ENCODE data around the gene MIB2. TPM values are rescaled to one million over a fixed set of nuclear protein-coding genes. Genes with fewer than 3 reads are reported as not detected.

The MIB2 gene
- total and polyA plus RNA-seq, 2 donors (not counting 1 experiment from before 2014, with no cell fraction given) = 94.0 to 95.9 TPM

- POLR2A ChIA-PET = interaction anchor here (1.0 kb wide), 1 partner anchor 24 kb away, joined by 6 read pairs; no protein-coding TSS in a partner anchor
- Mint-ChIP-seq H3K4me1 (peaks cover 26% of the 10 kb centered on the region), H3K9me3 (ENCODE audit: insufficient read depth) (no peaks in the 10 kb centered on the region), H3K27me3 (no peaks in the 10 kb centered on the region), H3K27ac (no peak overlapping the region), H3K4me3 (no peak overlapping the region)
- Histone ChIP-seq H3K79me2 (ENCODE audit: control insufficient read depth, insufficient read depth, low read length) (no peaks in the 10 kb centered on the region), H2AFZ (ENCODE audit: insufficient read depth, low read depth, low read length, poor library complexity, severe bottlenecking) (no peak overlapping the region), H3K36me3 (replicated peaks in 1 of 2; ENCODE audit: control extremely low read depth in 1 of 2, control insufficient read depth in 1 of 2, extremely low read depth in 1 of 2, insufficient read depth in 2 of 2, low read length in 1 of 2) (no peaks in the 10 kb centered on the region), H3K4me2 (replicated peaks; ENCODE audit: low read depth, low read length, poor library complexity, severe bottlenecking) (no peak overlapping the region), H3K4me3 (ENCODE audit: control extremely low read depth in 1 of 5, extremely low read depth in 1 of 5, insufficient read depth in 1 of 5, low read depth in 2 of 5, low read length in 4 of 5) (no peak overlapping the region), H3K27me3 (replicated peaks in 1 of 4; ENCODE audit: control extremely low read depth in 1 of 4, control insufficient read depth in 3 of 4, insufficient read depth in 4 of 4, low read length in 3 of 4) (peaks cover 0 to 2% (median 0%) of the 10 kb centered on the region in 4 experiments), H3K4me1 (ENCODE audit: control insufficient read depth in 2 of 2, insufficient read depth in 2 of 2, low read length in 2 of 2) (peaks cover 19 to 26% of the 10 kb centered on the region in 2 donors), H4K20me1 (ENCODE audit: control insufficient read depth, insufficient read depth, low read length, poor library complexity, severe bottlenecking) (no peaks in the 10 kb centered on the region), H3K9me3 (ENCODE audit: control extremely low read depth in 1 of 3, control insufficient read depth in 2 of 3, insufficient read depth in 1 of 3, low read length in 2 of 3) (no peaks in the 10 kb centered on the region), H3K9ac (ENCODE audit: low read length) (no peak overlapping the region), H3K27ac (ENCODE audit: low read length in 2 of 2) (no peak overlapping the region)
- TF ChIP-seq EZH2 (IDR thresholded peaks at IDR 0.05; ENCODE audit: borderline replicate concordance, insufficient read depth, low read depth, low read length, poor library complexity, severe bottlenecking) = no peak
- CTCF ChIA-PET = interaction anchor here (0.8 kb wide), 1 partner anchor 9 kb away, joined by 3 read pairs; the partner anchor contains the start of gene MIB2
- intact Hi-C loops (cut with micrococcal nuclease) = no loop called here
- ATAC-seq (ENCODE audit: low read depth) (no peak), DNase-seq (no peak)
- WGBS (ENCODE audit: insufficient coverage) = 98% methylated on average over 13 of the region's 13 CpGs
Observed at GRCh38 chr1:1606232-1606631, 9.1 kb upstream of the MIB2 start.

GRCh38 chr1:1609822-1610485 is 5.3 kb upstream of the MIB2 start:
- H3K27ac Mint-ChIP-seq = no peak overlapping the region
- no peaks in the 10 kb centered on the region for H3K9me3 Mint-ChIP-seq (ENCODE audit: insufficient read depth)
- no peaks in the 10 kb centered on the region for H3K27me3 ChIP-seq (replicated peaks in 1 of 4; ENCODE audit: control extremely low read depth in 1 of 4, control insufficient read depth in 3 of 4, insufficient read depth in 4 of 4, low read length in 3 of 4)
- no peak overlapping the region for H3K4me3 Mint-ChIP-seq
- ChIA-PET POLR2A (interaction anchor here (0.7 kb wide), 1 partner anchor 38 kb away, joined by 3 read pairs; no protein-coding TSS in a partner anchor), CTCF (interaction anchor here (0.5 kb wide), 1 partner anchor 286 kb away, joined by 3 read pairs; no protein-coding TSS in a partner anchor)
- peaks cover 6% of the 10 kb centered on the region for H4K20me1 ChIP-seq (ENCODE audit: control insufficient read depth, insufficient read depth, low read length, poor library complexity, severe bottlenecking)
- no peak overlapping the region for H3K4me3 ChIP-seq (ENCODE audit: control extremely low read depth in 1 of 5, extremely low read depth in 1 of 5, insufficient read depth in 1 of 5, low read depth in 2 of 5, low read length in 4 of 5)
- no peaks in the 10 kb centered on the region for H3K36me3 ChIP-seq (replicated peaks in 1 of 2; ENCODE audit: control extremely low read depth in 1 of 2, control insufficient read depth in 1 of 2, extremely low read depth in 1 of 2, insufficient read depth in 2 of 2, low read length in 1 of 2)
- TF ChIP-seq EZH2 (IDR thresholded peaks at IDR 0.05; ENCODE audit: borderline replicate concordance, insufficient read depth, low read depth, low read length, poor library complexity, severe bottlenecking) = no peak
- TF ChIP-seq CTCF (IDR thresholded peaks at IDR 0.05) = no peak
- H3K27me3 Mint-ChIP-seq = no peaks in the 10 kb centered on the region
- peaks cover 14% of the 10 kb centered on the region for H3K79me2 ChIP-seq (ENCODE audit: control insufficient read depth, insufficient read depth, low read length)
- WGBS (ENCODE audit: insufficient coverage) = 86% methylated on average over 8 of the region's 12 CpGs
- intact Hi-C loops (cut with micrococcal nuclease) = no loop called here
- peaks cover 20 to 25% of the 10 kb centered on the region in 2 donors for H3K4me1 ChIP-seq (ENCODE audit: control insufficient read depth in 2 of 2, insufficient read depth in 2 of 2, low read length in 2 of 2)
- H3K4me2 ChIP-seq (replicated peaks; ENCODE audit: low read depth, low read length, poor library complexity, severe bottlenecking) = no peak overlapping the region
- H2AFZ ChIP-seq (ENCODE audit: insufficient read depth, low read depth, low read length, poor library complexity, severe bottlenecking) = no peak overlapping the region
- ATAC-seq (ENCODE audit: low read depth) = no peak
- DNase-seq = no peak
- no peak overlapping the region for H3K27ac ChIP-seq (ENCODE audit: low read length in 2 of 2)
- no peaks in the 10 kb centered on the region for H3K9me3 ChIP-seq (ENCODE audit: control extremely low read depth in 1 of 3, control insufficient read depth in 2 of 3, insufficient read depth in 1 of 3, low read length in 2 of 3)
- peaks cover 29% of the 10 kb centered on the region for H3K4me1 Mint-ChIP-seq
- H3K9ac ChIP-seq (ENCODE audit: low read length) = no peak overlapping the region

Measured in B cell (primary cell).